GM12892 (cell line): Measurements from ENCODE around the gene TMEM59.

Source experiments
- POLR2A ChIP-seq: IDR thresholded peaks from 2 replicates; pipeline ENCODE4 v1.6.1; 2011; ENCODE audit warnings: low read depth, low read length, control low read depth
- POLR2AphosphoS5 ChIP-seq: IDR thresholded peaks from 2 replicates; pipeline ENCODE4 v1.6.1; 2011; ENCODE audit warnings: low read depth, low read length, control low read depth

DNA sequence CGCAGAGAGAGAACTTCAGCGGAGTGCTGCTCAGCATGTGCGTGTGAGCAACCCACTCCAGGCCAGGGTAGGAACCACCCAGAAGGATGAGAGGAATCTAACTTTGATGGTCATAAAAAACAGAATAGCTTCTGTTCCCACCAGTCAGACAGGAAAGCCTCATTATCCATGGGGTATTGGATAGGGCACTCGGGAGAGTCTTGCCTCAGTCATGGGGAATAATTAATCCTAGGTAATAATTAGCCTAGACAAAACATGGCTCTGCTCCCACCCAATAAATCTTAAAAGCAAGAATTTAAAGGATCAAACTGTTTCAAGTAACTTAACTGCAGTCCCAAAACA, 70.3 kb downstream of the TMEM59 start:
- TF ChIP-seq POLR2A (no peak), POLR2AphosphoS5 (no peak)
